ENCODE results near the gene SESTD1.

The SESTD1 gene

DNA sequence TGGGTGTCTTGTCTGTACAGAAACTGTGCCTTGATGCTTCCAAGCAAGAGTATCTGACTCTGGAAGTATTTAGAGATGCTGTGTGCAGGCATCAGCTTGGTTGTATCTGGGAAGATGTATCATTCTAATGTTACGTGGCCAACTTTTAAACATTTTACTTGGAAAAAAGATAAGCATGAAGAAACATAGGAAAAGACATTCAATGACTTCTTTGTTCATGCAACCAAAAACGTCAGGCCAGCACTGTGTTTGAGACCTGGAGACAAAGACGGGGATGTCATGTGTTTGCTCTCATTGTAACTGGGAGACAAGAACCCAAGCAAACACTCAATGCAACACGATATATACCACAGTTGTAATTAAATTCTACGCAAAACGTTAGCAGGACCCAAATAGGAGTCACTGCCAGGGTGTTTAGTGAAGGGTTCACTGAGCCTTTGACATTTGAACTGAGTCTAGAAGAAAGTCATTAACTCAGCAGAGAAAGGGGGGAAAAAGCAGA is 8.9 kb upstream of the SESTD1 start:
- H3K36me3 ChIP-seq, result no peaks in the 10 kb centered on the region
- H3K27me3 ChIP-seq, result no peaks in the 10 kb centered on the region
- TF ChIP-seq CTCF (IDR thresholded peaks at IDR 0.05), result no peak
- peaks cover 0 to 56% (median 36%) of the 10 kb centered on the region in 4 donors for H3K4me1 ChIP-seq
- no peak for DNase-seq
- peak overlapping the region; percentile 53 to 79 for H3K27ac ChIP-seq
- intact Hi-C loops (cut with DNase I; ENCODE audit: low total_unique reads), result no loop called here
- H3K4me3 ChIP-seq, result no peak overlapping the region
- H3K9me3 ChIP-seq, result no peaks in the 10 kb centered on the region

- H3K4me3 ChIP-seq, result no peak overlapping the region
- no peaks in the 10 kb centered on the region for H3K27me3 ChIP-seq
- intact Hi-C loops (cut with DNase I; ENCODE audit: low total_unique reads), result no loop called here
- peak overlapping the region; percentile 53 to 79 for H3K27ac ChIP-seq
- no peaks in the 10 kb centered on the region for H3K36me3 ChIP-seq
- peaks cover 0 to 65% (median 40%) of the 10 kb centered on the region in 4 donors for H3K4me1 ChIP-seq
- TF ChIP-seq CTCF (IDR thresholded peaks at IDR 0.05), result no peak
- no peaks in the 10 kb centered on the region for H3K9me3 ChIP-seq
- DNase-seq, result no peak
Measured at GRCh38 chr2:179272406-179273192, 8.0 kb upstream of the SESTD1 start.

DNA sequence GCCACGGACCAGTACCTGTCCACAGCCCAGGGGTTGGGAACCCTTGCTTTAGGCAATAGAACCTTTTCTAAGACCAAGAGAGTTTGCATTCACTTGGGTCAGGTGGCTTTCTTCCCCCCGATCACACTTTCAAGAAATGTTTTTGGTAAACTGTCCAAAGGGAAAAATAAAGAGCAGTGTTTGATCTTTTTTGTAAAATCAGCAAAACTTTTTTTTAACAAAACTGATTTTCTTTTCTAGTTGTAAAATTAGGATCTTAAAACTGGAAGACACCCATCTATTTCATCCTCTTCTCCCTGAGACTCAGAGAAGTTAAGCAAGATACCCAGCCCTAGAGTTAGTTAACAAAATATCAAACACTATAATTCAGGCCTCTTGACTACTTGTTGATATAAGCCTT is 6.1 kb upstream of the SESTD1 start:
- Histone ChIP-seq H3K27me3 (no peaks in the 10 kb centered on the region), H3K27ac (peak overlapping the region; percentile 6 to 79), H3K4me1 (peaks cover 0 to 69% (median 37%) of the 10 kb centered on the region in 4 donors), H3K9me3 (no peaks in the 10 kb centered on the region), H3K4me3 (no peak overlapping the region), H3K36me3 (no peaks in the 10 kb centered on the region)
- intact Hi-C loops (cut with DNase I; ENCODE audit: low total_unique reads), result no loop called here
- DNase-seq, result no peak
- no peak for TF ChIP-seq CTCF (IDR thresholded peaks at IDR 0.05)

- peak; percentile 53 to 71 for DNase-seq
- intact Hi-C loops (cut with DNase I; ENCODE audit: low total_unique reads), result loop anchor here (1.0 kb wide), 1 partner anchor 72 kb away; no protein-coding TSS in a partner anchor
- peaks cover 0 to 52% (median 21%) of the 10 kb centered on the region in 4 donors for H3K4me1 ChIP-seq
- H3K36me3 ChIP-seq, result no peaks in the 10 kb centered on the region
- no peaks in the 10 kb centered on the region for H3K9me3 ChIP-seq
- no peak overlapping the region for H3K4me3 ChIP-seq
- no peaks in the 10 kb centered on the region for H3K27me3 ChIP-seq
- peak overlapping the region; percentile 22 to 29 for H3K27ac ChIP-seq
- TF ChIP-seq CTCF (IDR thresholded peaks at IDR 0.05), result no peak
Measured at GRCh38 chr2:179268277-179268925, 3.8 kb upstream of the SESTD1 start.

GRCh38 chr2:179266271-179266670 is 1.6 kb upstream of the SESTD1 start:
- TF ChIP-seq CTCF (IDR thresholded peaks at IDR 0.05), result no peak
- Histone ChIP-seq H3K4me3 (no peak overlapping the region), H3K27me3 (no peaks in the 10 kb centered on the region), H3K4me1 (peaks cover 0 to 47% (median 15%) of the 10 kb centered on the region in 4 donors), H3K36me3 (no peaks in the 10 kb centered on the region), H3K9me3 (no peaks in the 10 kb centered on the region), H3K27ac (peak overlapping the region; percentile 93 to 94)
- intact Hi-C loops (cut with DNase I; ENCODE audit: low total_unique reads), result no loop called here
- DNase-seq, result no peak

All from tibial artery (tissue), 4 donors.